HCT116 (cell line): Measurements from ENCODE around the gene SPATA17.

Experiments used
- TF ChIP-seq, protein P1 (sequence below), 3 experiments: fragments of 200-600 bp in 1 of 3; sonication (generic) in 1 of 3; IDR thresholded peaks in 2 of 3; conservative IDR thresholded peaks in 1 of 3; 2 replicates each; pipeline ENCODE4 v1.5.1; 2012 to 2017; ENCODE audit warnings: low read depth in 2 of 3, low read length in 2 of 3, antibody characterized with exemption in 1 of 3, borderline replicate concordance in 1 of 3, control low read depth in 1 of 3, mild to moderate bottlenecking in 1 of 3, mixed read lengths in 1 of 3, mixed run types in 1 of 3, moderate library complexity in 1 of 3; ENCODE audit not compliant: insufficient read depth in 1 of 3
- TF ChIP-seq, protein P2 (sequence below): IDR thresholded peaks from 2 replicates; pipeline ENCODE4 v1.6.1; 2012

- TF ChIP-seq, protein P1, sequence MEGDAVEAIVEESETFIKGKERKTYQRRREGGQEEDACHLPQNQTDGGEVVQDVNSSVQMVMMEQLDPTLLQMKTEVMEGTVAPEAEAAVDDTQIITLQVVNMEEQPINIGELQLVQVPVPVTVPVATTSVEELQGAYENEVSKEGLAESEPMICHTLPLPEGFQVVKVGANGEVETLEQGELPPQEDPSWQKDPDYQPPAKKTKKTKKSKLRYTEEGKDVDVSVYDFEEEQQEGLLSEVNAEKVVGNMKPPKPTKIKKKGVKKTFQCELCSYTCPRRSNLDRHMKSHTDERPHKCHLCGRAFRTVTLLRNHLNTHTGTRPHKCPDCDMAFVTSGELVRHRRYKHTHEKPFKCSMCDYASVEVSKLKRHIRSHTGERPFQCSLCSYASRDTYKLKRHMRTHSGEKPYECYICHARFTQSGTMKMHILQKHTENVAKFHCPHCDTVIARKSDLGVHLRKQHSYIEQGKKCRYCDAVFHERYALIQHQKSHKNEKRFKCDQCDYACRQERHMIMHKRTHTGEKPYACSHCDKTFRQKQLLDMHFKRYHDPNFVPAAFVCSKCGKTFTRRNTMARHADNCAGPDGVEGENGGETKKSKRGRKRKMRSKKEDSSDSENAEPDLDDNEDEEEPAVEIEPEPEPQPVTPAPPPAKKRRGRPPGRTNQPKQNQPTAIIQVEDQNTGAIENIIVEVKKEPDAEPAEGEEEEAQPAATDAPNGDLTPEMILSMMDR (IDR thresholded peaks at IDR 0.05 in 2 of 3, conservative IDR thresholded peaks at IDR 0.05 in 1 of 3; ENCODE audit: borderline replicate concordance in 1 of 3, insufficient read depth in 1 of 3, low read depth in 2 of 3, low read length in 2 of 3): no peak
- TF ChIP-seq, protein P2, sequence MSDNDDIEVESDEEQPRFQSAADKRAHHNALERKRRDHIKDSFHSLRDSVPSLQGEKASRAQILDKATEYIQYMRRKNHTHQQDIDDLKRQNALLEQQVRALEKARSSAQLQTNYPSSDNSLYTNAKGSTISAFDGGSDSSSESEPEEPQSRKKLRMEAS: no peak
Measured at GRCh38 chr1:217586586-217586985, 44.6 kb upstream of the SPATA17 start.
